ENCODE results near the gene FSIP1.

Gene FSIP1

DNA sequence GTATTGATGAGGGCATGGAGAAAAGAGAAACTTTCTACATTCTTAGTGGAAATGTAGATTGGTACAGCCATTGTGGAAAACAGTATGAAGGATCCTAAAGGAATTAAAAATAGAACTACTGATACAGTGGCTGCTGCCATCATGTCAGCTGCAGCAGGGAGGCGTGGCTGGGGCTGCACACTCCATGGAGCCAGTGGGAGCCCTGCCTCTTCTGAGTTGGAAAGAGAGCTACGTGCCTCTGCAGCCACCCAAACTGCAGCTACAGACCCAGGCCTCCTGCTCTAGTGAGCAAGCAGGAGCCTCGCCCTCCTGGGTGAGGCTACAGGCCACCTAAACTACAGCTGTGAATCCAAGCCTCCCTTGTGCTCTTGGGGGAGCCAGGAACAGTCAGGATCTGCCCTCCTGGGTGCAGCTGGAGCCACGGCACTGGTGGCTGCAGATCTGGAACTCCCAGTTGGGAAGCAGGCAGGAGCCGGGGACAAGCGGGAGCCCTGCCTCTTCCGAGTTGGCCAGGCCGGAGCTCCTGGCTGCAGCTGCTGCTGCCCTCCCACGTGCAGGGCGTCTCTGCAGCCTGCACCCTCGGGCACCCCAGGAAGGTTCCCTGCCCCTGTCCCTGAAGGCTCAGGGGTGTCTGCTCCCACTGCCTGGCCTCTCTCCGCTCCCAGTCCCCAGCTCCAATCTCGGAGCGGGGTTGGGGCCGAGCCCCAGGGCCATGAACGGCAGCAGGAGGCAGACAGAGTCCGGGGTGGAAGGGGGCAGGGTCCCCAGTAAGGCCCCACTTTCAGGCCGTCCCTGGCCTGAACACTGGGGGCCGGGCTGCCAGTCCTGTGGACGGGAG is 137.3 kb downstream of the FSIP1 start:
- no peak for DNase-seq (ENCODE audit: low read depth)

- no peak for DNase-seq (ENCODE audit: low read depth)
Measured at GRCh38 chr15:39644136-39644535, 138.5 kb downstream of the FSIP1 start.

DNA sequence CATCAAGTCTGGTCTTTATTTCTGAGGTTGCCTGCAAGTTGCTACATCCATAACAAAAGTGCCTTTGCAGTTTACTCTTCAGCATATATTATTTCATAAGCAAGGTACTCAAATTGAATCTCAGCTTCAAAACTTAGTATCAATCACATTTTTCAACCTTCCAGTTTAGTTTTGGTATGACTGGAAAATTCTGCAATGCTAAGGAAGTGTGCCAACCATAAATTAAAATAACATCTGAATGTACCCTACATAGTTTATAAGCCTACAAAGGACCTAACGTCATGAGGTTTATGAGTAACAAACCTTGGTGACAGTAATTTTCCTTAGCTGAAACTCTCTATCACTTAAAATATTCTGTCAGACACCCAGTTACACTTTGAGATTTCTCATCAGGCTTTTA is 138.9 kb downstream of the FSIP1 start:
- no peak for DNase-seq (ENCODE audit: low read depth)

DNA sequence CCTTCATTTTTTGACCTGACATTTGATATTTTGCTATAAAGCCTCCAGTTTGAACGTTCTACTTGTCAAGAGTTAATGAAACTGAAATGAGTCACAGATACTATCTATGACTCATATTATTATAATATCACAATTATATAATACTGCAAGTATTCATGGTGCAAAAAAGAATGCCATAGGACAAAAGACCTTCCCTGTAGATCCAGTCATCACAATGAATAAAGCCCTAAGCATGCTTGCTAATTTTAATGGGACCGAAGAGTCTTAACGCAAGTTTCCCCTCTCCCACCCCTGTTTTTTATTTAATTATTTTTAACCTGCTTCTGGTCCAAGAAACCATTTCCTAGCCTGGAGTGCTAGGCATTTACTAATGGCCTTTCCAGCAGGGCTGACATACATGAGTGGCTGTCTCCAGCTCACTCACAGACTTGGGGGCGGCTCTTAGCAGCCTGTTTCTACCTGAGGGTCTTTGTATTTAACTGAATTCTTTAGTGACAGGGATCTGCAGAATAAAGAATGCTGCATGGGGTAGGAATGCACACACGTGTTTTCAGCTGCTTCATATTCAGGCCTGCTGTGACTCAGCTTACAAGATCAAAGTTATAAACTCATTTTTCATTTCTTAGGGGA is 140.5 kb downstream of the FSIP1 start:
- no peak for DNase-seq (ENCODE audit: low read depth)

DNA sequence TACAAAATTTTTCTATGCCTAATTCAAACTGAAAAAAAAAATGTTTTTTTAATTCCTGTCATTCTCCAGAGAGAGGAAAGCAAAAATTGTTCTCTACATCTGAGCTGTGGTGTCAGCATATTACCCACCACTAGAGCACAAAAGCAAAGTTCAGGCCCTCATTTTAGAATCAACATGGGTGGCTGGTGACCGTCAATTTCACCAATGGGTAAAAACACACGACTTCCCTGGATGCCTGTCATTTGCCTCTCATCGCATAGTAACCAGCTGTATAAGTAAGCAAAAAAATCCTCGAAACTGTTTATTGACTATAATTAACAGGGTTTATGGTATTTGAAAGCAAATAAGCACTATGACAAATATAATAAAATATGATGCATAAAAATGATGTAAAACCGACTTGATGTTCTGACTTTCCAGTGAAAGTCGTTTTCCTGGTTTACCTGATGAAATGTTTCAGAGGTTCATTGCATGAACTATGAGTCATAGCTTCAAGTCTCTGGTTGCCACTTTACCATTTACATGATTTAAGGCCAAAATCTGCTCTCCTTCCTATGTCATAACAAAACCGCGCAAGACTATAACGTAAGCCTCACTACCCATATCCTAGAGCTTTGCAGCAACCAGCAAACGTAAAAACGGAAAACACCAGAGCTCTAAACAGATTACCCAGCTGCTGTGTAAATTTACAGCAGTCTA is 141.3 kb downstream of the FSIP1 start:
- DNase-seq (ENCODE audit: low read depth), result no peak

DNA sequence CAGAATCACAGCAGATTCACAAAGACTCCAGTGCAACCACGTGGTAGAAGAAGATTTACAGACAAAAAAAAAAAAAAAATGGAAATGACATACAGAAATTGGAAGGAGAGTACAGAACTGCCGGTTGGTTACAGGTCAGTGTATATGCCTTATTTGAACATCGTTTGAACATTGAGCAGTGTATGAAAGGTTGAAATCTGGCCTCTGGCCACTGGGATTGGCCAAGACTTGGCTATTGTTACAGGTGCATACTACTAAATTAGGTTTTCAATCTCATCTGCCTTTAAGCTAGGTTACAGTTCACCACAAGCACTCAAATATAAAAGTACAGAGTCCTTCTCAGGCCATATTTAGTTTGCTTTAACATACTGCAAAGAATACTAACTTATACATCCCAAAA is 142.0 kb downstream of the FSIP1 start:
- DNase-seq (ENCODE audit: low read depth), result no peak

DNA sequence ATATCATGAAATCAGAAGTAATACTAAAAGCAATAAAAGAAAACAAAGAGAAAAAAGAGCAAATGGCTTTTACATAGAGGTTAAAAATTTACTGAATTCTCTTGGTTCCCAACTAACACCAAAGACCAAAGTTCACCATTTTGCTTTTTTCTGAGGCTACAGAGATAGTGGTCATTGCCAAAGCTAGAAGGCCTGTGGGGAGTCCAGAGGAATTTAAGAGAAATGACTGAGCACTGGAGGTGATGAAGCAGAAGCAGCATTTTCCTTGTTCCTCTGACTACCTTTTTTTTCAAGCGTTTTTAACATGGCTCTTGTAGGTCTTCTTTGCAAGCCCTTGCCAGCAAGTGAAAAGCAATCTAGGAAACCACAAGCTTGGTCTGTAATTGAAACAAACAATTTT is 143.6 kb downstream of the FSIP1 start:
- DNase-seq (ENCODE audit: low read depth), result no peak

DNA sequence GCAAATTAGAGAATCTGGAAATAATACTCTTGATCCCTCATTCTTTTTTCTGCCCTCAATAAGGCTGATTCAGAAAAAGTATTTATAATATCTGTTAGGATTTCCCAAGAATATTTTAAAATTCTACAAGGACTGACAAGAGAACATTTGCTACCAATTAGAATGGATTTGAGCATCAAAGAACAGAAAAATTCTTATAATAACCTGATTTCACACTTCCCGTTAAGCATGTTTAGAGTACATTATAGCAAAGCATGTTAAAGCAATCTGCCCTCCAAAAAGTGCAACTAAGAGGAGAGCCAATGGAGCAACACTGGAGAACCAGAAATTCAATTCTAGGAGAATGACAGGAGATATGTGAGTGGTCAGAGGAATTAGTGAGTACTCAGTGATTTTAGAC is 144.6 kb downstream of the FSIP1 start:
- no peak for DNase-seq (ENCODE audit: low read depth)

DNA sequence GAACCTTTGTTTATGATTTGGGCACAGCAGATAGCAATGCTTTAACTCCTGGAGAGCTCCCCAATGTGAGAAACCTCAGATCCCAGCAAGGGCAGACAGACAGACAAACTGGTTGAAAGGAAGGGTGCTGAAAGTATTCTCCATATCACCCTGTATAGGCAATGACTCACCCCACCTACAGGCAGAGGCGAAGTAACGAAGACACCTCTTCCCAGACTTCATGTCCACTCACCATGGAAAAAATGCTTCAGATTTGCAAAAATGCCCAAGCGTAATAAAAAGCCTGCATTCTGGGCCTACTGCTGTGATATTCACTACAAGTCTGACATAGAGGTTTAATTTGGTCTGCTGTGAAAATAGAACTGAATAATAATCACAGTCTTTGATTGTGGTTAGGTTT is 151.3 kb downstream of the FSIP1 start:
- DNase-seq (ENCODE audit: low read depth), result peak; percentile 35

GRCh38 chr15:39629906-39630305 is 152.7 kb downstream of the FSIP1 start:
- no peak for DNase-seq (ENCODE audit: low read depth)

DNA sequence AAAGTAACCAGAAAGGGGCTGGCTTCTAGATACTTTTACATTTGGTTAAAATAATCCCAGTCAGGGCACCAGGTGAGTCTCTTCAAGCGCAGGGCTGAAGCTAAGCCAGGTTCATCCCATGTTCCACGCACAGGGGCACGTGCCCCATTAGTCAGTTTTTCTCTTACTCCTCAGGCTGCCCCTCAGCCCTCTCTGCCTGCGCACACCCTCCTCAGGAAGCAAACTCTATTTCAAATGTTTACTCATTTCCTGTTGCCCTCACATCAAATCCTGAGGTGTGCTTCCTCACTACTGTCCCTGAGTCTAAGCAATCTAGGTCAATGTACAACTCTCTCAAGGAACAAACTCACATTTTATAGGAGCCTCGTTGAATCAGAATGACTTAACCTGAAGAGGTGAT is 153.3 kb downstream of the FSIP1 start:
- peak; percentile 65 for DNase-seq (ENCODE audit: low read depth)

- no peak for DNase-seq (ENCODE audit: low read depth)
Measured at GRCh38 chr15:39628546-39629257, 153.9 kb downstream of the FSIP1 start.

DNA sequence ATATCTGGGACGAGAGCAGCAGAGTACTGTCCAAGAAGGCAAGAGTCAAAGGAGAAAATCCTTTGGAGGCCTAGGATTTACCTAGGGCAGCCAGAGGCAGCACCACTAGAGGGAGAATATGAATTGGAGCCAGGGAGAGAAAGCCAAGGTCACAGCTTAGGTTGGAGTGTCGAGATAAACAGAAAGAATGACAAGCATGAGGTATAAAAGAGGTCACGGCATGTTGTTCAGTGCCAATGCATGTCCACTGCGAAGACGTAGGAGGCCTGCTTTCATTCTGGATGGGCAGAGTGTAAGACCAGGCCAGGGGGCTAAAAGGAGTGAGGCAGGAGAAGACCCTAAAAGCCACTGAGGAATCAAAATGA is 154.5 kb downstream of the FSIP1 start:
- DNase-seq (ENCODE audit: low read depth), result no peak

GRCh38 chr15:39627451-39628143 is 155.0 kb downstream of the FSIP1 start:
- DNase-seq (ENCODE audit: low read depth), result no peak

DNA sequence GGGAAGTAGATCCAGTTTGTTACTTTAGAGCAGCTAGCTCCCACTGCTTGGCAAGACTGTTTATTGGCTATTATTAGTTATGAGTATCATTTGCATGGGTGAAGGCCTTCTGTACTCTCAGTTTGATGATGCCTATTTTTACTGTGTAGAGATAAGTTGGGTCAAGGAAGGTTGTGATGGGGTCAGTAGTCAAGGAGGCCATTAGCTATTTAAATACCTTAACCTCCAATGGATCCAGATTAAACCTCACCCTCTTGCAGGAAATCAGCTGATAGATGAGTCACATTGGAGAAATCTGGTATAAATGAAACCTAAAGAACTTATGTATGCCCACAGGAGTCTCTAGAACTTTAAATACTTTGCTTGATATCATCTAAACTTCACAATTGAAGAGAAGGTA is 156.8 kb downstream of the FSIP1 start:
- DNase-seq (ENCODE audit: low read depth), result no peak

- DNase-seq (ENCODE audit: low read depth), result no peak
Measured at GRCh38 chr15:39625451-39625850, 157.2 kb downstream of the FSIP1 start.

- DNase-seq (ENCODE audit: low read depth), result peak; percentile 36
Measured at GRCh38 chr15:39624806-39625205, 157.8 kb downstream of the FSIP1 start.

GRCh38 chr15:39623529-39623931 is 159.1 kb downstream of the FSIP1 start:
- DNase-seq (ENCODE audit: low read depth), result no peak

DNA sequence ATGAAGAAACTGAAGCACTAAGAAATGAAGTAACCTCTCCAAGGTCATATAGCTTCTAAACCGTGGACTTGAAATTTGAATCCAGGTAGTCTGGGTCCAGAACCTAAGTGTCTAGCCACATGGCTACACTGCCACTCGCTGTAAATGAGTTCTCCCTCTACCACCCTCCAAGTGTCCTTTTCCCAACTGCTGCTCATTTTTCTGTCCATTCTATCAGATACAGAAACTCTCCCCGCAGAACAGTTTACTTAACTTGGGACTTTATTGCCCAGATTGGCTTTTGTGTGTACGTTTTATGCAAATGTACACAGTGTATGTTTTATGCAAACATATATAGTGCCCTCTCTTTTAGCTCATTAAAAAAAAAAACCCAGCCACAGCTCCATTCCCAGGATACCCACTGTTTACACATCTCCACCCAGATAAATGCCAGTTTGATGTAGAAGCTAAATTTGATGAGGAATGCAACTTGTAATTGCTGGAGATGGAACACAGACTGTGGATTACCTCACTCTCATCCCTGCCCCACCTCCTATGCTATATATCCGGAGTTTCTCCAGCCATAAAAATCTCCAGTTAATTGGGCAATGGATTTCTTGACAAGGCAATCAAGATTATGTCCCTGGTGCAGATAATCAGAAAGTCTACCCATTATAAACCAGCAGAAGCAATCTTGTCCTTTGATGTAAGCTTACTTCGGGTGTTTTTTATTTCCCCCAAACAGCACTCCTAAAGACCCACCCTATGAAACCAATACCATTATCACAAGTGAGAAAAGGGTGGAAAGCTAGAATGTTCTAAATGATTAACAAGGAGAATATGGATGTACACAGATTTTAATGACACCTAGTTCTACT is 159.8 kb downstream of the FSIP1 start:
- no peak for DNase-seq (ENCODE audit: low read depth)

DNA sequence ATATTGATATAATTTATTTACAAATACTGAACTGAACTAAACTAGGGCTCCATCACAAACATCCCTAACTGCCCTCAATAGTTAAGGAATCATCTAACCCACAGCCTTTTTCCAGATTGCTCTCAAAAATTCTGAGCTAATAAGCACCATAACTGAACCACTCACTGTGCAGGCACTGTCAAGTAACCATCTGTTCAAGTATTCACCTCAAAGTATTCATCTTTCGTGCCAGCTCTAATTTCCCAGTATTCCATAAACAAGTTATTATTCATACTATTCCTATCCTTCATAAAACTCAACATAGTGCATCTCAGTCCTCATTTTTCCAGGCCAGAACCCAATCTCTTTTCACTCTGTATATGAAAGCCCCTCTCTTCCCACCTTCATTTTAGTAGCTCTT is 160.7 kb downstream of the FSIP1 start:
- no peak for DNase-seq (ENCODE audit: low read depth)

DNA sequence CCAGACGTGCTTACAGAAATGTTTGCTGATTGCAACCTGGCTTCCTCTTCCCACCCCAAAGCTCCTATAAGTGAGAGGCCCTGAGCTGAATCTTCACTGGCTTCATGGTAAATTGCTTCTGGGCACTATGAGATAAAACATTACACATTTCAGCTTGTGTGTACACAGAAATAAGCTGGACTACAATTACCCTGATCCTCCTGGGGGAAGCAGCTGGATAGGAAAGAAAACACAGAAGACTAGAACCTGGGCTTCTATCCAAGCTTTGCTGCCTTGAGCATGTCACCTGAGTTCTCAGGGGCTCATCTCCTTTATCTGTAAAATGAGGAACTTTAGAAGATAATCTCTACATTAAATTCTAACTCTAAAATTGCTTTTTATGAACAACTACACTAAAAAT is 161.4 kb downstream of the FSIP1 start:
- no peak for DNase-seq (ENCODE audit: low read depth)
